Parathyroid adenoma (tissue), 2 donors: ENCODE results near the gene GPR176.

Experiments
- H2AFZ ChIP-seq: fragments of 300-600 bp; sonication (generic); one replicate; pipeline ENCODE4 v1.7.0; 2017; ENCODE audit warnings: antibody characterized with exemption, mild to moderate bottlenecking
- H3K27ac ChIP-seq: fragments of 300-600 bp; sonication (generic); one replicate; pipeline ENCODE4 v1.7.0; 2017
- H3K27me3 ChIP-seq: fragments of 300-600 bp; sonication (generic); one replicate; pipeline ENCODE4 v1.7.0; 2017; ENCODE audit warnings: low read length; ENCODE audit not compliant: control insufficient read depth, insufficient read depth
- H3K36me3 ChIP-seq: fragments of 300-600 bp; sonication (generic); one replicate; pipeline ENCODE4 v1.7.0; 2017; ENCODE audit warnings: low read length; ENCODE audit not compliant: control insufficient read depth, insufficient read depth
- H3K4me1 ChIP-seq: fragments of 300-600 bp; sonication (generic); one replicate; pipeline ENCODE4 v1.7.0; 2017; ENCODE audit warnings: control low read depth
- H3K4me2 ChIP-seq: fragments of 300-600 bp; sonication (generic); one replicate; pipeline ENCODE4 v1.7.0; 2017; ENCODE audit warnings: low read length
- H3K4me3 ChIP-seq: fragments of 300-600 bp; sonication (generic); one replicate; pipeline ENCODE4 v1.7.0; 2017; ENCODE audit warnings: low read depth, low read length
- H3K79me2 ChIP-seq: fragments of 300-600 bp; sonication (generic); one replicate; pipeline ENCODE4 v1.7.0; 2017; ENCODE audit warnings: control low read depth
- H3K9ac ChIP-seq: fragments of 300-600 bp; sonication (generic); one replicate; pipeline ENCODE4 v1.7.0; 2017; ENCODE audit warnings: mild to moderate bottlenecking
- H3K9me3 ChIP-seq: fragments of 300-600 bp; sonication (generic); one replicate; pipeline ENCODE4 v1.7.0; 2017; ENCODE audit warnings: low read length; ENCODE audit not compliant: control insufficient read depth
- TF ChIP-seq, protein P1 (sequence below): fragments of 300-600 bp; sonication (generic); IDR thresholded peaks from one replicate; pipeline ENCODE4 v1.7.0; 2017; ENCODE audit warnings: antibody characterized with exemption, mild to moderate bottlenecking
- donor health status: primary hyperparathyroidism.

The GPR176 gene

DNA sequence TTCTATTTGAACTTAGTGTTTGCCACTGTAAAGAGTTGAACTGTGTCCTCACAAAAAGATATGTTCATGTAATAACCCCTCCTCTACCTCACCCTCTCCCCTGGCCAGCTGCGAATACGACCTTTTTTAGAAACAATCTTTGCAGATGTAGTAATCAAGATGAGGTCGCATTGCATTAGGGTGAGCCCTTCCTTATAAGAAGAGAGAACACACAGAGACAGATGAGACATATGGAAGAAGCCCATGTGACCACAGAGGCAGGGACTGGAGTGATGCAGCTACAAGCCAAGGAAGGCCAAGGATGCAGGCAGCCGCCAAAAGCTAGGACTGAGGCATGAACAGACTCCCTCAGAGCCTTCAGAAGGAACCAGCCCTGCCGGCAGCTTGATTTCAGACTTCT is 27.6 kb downstream of the GPR176 start:
- no peaks in the 10 kb centered on the region for H3K36me3 ChIP-seq
- H3K79me2 ChIP-seq, result no peaks in the 10 kb centered on the region

DNA sequence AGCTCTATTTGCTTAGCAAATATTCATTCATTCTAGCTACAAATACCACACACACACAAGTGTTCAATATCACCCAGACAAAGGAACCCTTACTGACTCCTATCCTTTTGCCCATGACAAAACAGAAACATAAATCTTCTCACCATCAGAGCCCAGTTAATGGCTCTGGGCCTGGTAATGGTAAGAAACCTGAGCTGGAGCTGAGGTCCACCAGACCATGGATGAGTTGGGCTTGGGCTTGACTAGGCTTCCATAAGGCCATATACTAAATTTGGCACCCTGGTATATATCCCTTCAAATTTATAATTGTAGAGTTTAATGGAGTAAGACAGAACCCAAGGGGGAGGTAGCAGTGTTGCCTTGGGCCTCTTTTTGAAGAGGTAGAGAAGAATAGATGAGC is 29.4 kb downstream of the GPR176 start:
- Histone ChIP-seq H3K4me1 (no peaks in the 10 kb centered on the region), H3K79me2 (no peaks in the 10 kb centered on the region), H3K27me3 (no peaks in the 10 kb centered on the region), H3K9ac (no peak overlapping the region), H2AFZ (no peak overlapping the region), H3K36me3 (no peaks in the 10 kb centered on the region), H3K9me3 (no peaks in the 10 kb centered on the region), H3K4me3 (no peak overlapping the region), H3K27ac (no peak overlapping the region), H3K4me2 (no peak overlapping the region)
- TF ChIP-seq, protein P1, sequence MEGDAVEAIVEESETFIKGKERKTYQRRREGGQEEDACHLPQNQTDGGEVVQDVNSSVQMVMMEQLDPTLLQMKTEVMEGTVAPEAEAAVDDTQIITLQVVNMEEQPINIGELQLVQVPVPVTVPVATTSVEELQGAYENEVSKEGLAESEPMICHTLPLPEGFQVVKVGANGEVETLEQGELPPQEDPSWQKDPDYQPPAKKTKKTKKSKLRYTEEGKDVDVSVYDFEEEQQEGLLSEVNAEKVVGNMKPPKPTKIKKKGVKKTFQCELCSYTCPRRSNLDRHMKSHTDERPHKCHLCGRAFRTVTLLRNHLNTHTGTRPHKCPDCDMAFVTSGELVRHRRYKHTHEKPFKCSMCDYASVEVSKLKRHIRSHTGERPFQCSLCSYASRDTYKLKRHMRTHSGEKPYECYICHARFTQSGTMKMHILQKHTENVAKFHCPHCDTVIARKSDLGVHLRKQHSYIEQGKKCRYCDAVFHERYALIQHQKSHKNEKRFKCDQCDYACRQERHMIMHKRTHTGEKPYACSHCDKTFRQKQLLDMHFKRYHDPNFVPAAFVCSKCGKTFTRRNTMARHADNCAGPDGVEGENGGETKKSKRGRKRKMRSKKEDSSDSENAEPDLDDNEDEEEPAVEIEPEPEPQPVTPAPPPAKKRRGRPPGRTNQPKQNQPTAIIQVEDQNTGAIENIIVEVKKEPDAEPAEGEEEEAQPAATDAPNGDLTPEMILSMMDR, result no peak

More for the DNA sequence above, 27.6 kb downstream of the GPR176 start:
- Histone ChIP-seq H2AFZ (no peak overlapping the region), H3K4me1 (no peaks in the 10 kb centered on the region), H3K4me2 (no peak overlapping the region), H3K27ac (no peak overlapping the region), H3K27me3 (no peaks in the 10 kb centered on the region), H3K9ac (no peak overlapping the region), H3K9me3 (no peaks in the 10 kb centered on the region), H3K4me3 (no peak overlapping the region)
- TF ChIP-seq, protein P1, result no peak

DNA sequence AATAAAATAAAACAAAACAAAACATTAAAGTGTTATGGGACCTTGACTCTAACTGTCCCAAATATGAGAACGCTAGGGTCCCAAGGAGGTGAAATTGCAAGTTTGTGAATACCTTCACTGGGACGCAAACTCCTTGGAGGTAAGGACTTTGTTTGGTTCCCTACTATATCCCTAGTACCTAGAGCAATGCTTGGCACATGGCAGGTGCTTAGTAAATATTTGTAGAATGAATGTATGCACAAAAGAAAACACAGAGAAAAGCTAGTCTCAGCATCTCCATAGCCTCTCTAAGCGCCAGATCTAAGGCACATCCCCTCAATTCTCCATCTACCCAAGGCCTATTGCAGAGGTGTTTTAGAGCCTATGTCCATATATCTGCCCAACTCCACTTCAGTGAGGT is 30.5 kb downstream of the GPR176 start:
- Histone ChIP-seq H3K4me3 (no peak overlapping the region), H2AFZ (no peak overlapping the region), H3K9ac (no peak overlapping the region), H3K79me2 (no peaks in the 10 kb centered on the region), H3K36me3 (no peaks in the 10 kb centered on the region), H3K27ac (no peak overlapping the region), H3K9me3 (no peaks in the 10 kb centered on the region), H3K4me2 (no peak overlapping the region), H3K27me3 (no peaks in the 10 kb centered on the region), H3K4me1 (no peaks in the 10 kb centered on the region)
- TF ChIP-seq, protein P1, result no peak

DNA sequence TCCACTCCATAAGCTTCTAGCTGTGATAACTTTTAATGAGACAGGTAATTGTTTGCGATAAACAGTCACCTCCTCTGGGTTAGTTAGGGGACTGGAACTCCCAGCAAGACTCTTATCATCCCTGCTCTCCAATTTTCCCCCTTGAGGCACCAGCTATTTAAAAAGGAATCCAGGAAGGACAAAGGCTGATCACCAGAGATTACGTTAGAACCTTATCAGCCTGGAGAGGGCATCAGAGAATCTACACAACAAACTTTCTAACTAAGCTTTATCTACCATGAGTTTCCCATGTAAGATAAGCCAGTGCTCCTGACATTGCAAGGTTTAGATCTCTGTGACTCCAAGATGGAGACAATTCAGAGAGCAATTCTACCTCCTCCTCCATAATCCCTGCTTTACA is 31.3 kb downstream of the GPR176 start:
- TF ChIP-seq, protein P1, result no peak
- no peaks in the 10 kb centered on the region for H3K36me3 ChIP-seq
- H3K4me1 ChIP-seq, result no peaks in the 10 kb centered on the region
- no peak overlapping the region for H3K9ac ChIP-seq
- no peaks in the 10 kb centered on the region for H3K79me2 ChIP-seq
- H3K4me3 ChIP-seq, result no peak overlapping the region
- H3K9me3 ChIP-seq, result no peaks in the 10 kb centered on the region
- no peaks in the 10 kb centered on the region for H3K27me3 ChIP-seq
- no peak overlapping the region for H3K27ac ChIP-seq
- no peak overlapping the region for H3K4me2 ChIP-seq
- H2AFZ ChIP-seq, result no peak overlapping the region

DNA sequence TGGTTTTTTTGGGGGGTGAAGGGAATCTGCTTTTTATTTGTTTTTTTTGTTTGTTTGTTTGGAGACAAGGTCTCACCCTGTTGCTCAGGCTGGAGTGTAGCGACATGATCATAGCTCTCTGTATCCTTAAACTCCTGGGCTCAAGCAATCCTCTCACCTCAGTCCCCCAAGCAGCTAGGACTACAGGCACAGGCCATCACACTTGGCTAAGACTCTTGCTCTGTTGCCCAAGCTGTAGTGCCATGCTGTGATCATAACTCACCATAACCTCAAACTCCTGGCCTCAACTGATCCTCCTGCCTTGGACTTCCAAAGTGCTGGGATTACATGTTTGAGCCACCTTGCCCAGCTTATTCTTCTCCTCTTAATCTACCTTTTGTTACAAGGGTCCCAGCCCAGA is 31.8 kb downstream of the GPR176 start:
- H3K27me3 ChIP-seq, result no peaks in the 10 kb centered on the region
- H3K9ac ChIP-seq, result no peak overlapping the region
- no peaks in the 10 kb centered on the region for H3K36me3 ChIP-seq
- no peaks in the 10 kb centered on the region for H3K79me2 ChIP-seq
- TF ChIP-seq, protein P1, result no peak
- no peak overlapping the region for H3K27ac ChIP-seq
- H3K9me3 ChIP-seq, result no peaks in the 10 kb centered on the region
- H3K4me2 ChIP-seq, result no peak overlapping the region
- H2AFZ ChIP-seq, result no peak overlapping the region
- H3K4me1 ChIP-seq, result no peaks in the 10 kb centered on the region
- H3K4me3 ChIP-seq, result no peak overlapping the region
